ENCODE data around the gene PEAK1.
"Not testable (repeated sequence)": the region's sequence is repeated elsewhere in the genome, so short reads cannot be mapped to it uniquely, and the experiment has no call there.

Gene PEAK1

GRCh38 chr15:77420610-77421369, 886 bp upstream of the PEAK1 start, which contains the start of gene HMG20A:
Gene HMG20A (plus strand): TSS chr15:77420888. CDS start chr15:77458408, 37,520 bp downstream.
- DNase-seq = peak; percentile 70

- DNase-seq = no peak
These were observed 703 bp downstream of the PEAK1 start for GRCh38 chr15:77418966-77419835.

GRCh38 chr15:77418391-77418965, 1.4 kb downstream of the PEAK1 start:
- no peak for DNase-seq

GRCh38 chr15:77417602-77418001, 2.3 kb downstream of the PEAK1 start:
- no peak for DNase-seq

- DNase-seq = no peak
These were observed 3.0 kb downstream of the PEAK1 start for GRCh38 chr15:77416954-77417353.

GRCh38 chr15:77416148-77416455, 3.8 kb downstream of the PEAK1 start:
- no peak for DNase-seq

GRCh38 chr15:77415450-77416147, 4.3 kb downstream of the PEAK1 start:
- DNase-seq = no peak

- no peak for DNase-seq
These were observed 5.0 kb downstream of the PEAK1 start for GRCh38 chr15:77414789-77415442.

GRCh38 chr15:77413699-77414349, 6.1 kb downstream of the PEAK1 start:
- DNase-seq = no peak

GRCh38 chr15:77412972-77413698, 6.8 kb downstream of the PEAK1 start:
- no peak for DNase-seq

- DNase-seq = no peak
These were observed 8.3 kb downstream of the PEAK1 start for GRCh38 chr15:77411619-77411976.

- DNase-seq = no peak
These were observed 8.9 kb downstream of the PEAK1 start for GRCh38 chr15:77410701-77411618.

- not testable (repeated sequence) for DNase-seq
These were observed 9.8 kb downstream of the PEAK1 start for GRCh38 chr15:77410157-77410500.

- DNase-seq = peak; percentile 68
These were observed 10.4 kb downstream of the PEAK1 start for GRCh38 chr15:77409259-77410156.

GRCh38 chr15:77406846-77407245, 13.1 kb downstream of the PEAK1 start:
- no peak for DNase-seq

GRCh38 chr15:77406173-77406759, 13.6 kb downstream of the PEAK1 start:
- not testable (repeated sequence) for DNase-seq

GRCh38 chr15:77402740-77403379, 17.0 kb downstream of the PEAK1 start:
- DNase-seq = peak; percentile 36

- no peak for DNase-seq
These were observed 19.6 kb downstream of the PEAK1 start for GRCh38 chr15:77400258-77400657.

Data from activated CD4-positive, alpha-beta T cell treated with anti-CD3 and anti-CD28 coated beads, Interleukin-10, Interleukin-2, amounts not matched to agents 100 ng/mL and 50 ng/mL, durations not matched to agents 16 hours and 8 hours (primary cell).